Motor neuron (in vitro differentiated cells): Measurements from ENCODE around the gene MMD. TPM values are rescaled to one million over a fixed set of nuclear protein-coding genes. Genes with fewer than 3 reads are reported as not detected.
A peak's percentile ranks its signal among the peaks of the same experiment; 100 is the strongest.
"Not testable (repeated sequence)": the region's sequence is repeated elsewhere in the genome, so short reads cannot be mapped to it uniquely, and the experiment has no call there.

Experiments
- ATAC-seq, 8 experiments: fragments of 200-7000 bp; cut with Tn5 transposase; replicated peaks in 6 of 8; 2 replicates each; pipeline ENCODE4 v1.8.0; 2021; ENCODE audit warnings: mild to moderate bottlenecking in 8 of 8, moderate library complexity in 8 of 8
- H3K27ac ChIP-seq, 2 donors: fragments of 250-450 bp; sonication (Bioruptor Pico); 2 replicates each; pipeline ENCODE4 v1.9.0; 2021; ENCODE audit warnings: antibody characterized with exemption in 2 of 2, mild to moderate bottlenecking in 2 of 2, moderate library complexity in 1 of 2
- H3K4me1 ChIP-seq, 2 donors: fragments of 250-450 bp; sonication (Bioruptor Pico); replicated peaks in 1 of 2; 2 replicates each; pipeline ENCODE4 v1.6.1; 2021; ENCODE audit warnings: antibody characterized with exemption in 2 of 2, mild to moderate bottlenecking in 2 of 2, moderate library complexity in 1 of 2
- H3K4me3 ChIP-seq, 5 donors: fragments of 250-450 bp; sonication (Bioruptor Pico); 2 replicates each; pipeline ENCODE4 v1.9.0; 2021; ENCODE audit warnings: antibody characterized with exemption in 5 of 5, mild to moderate bottlenecking in 5 of 5, moderate library complexity in 4 of 5
- WGBS, 10 experiments: fragments of 450-650 bp; shearing (Covaris generic); methylation state at CpG; one replicate each; pipeline ENCODE4 v1.0.0; 2022; 5-methylcytosine and 5-hydroxymethylcytosine counted together
- in situ Hi-C, 9 experiments: fragments of 400-800 bp; cut with MboI; loops; one replicate each; pipeline ENCODE4 v1.15.0; 2021; ENCODE audit warnings: low sequenced_read_pairs in 9 of 9, low pct_unique_long_range_greater_than_20kb in 2 of 9; ENCODE audit not compliant: unreplicated experiment in 9 of 9
- total RNA-seq, 8 experiments: library from RNA; unstranded; fragments of 300-600 nt; gene quantifications; 2 replicates each; pipeline versions ENCODE4 v1.2.3 to v1.2.4, GENCODE V29; 2022

The MMD gene
- total RNA-seq, 8 experiments from 2014 or later, result 2.3 to 51.5 (median 45.2) TPM

GRCh38 chr17:55426851-55427586 lies 5.4 kb upstream of the MMD start:
- peak in 1 of 8 experiments; percentile 16 for ATAC-seq
- in situ Hi-C loops, result no loop called here
- WGBS, 10 experiments, result 0 to 52% (median 8%) methylated on average over 1 to 2 of the region's 2 CpGs; no CpG with 5 or more reads in 3 of the 10 experiments
- H3K4me1 ChIP-seq, result peaks cover 10 to 15% of the 10 kb centered on the region in 2 donors
- no peak overlapping the region for H3K4me3 ChIP-seq
- H3K27ac ChIP-seq, result no peak overlapping the region

DNA sequence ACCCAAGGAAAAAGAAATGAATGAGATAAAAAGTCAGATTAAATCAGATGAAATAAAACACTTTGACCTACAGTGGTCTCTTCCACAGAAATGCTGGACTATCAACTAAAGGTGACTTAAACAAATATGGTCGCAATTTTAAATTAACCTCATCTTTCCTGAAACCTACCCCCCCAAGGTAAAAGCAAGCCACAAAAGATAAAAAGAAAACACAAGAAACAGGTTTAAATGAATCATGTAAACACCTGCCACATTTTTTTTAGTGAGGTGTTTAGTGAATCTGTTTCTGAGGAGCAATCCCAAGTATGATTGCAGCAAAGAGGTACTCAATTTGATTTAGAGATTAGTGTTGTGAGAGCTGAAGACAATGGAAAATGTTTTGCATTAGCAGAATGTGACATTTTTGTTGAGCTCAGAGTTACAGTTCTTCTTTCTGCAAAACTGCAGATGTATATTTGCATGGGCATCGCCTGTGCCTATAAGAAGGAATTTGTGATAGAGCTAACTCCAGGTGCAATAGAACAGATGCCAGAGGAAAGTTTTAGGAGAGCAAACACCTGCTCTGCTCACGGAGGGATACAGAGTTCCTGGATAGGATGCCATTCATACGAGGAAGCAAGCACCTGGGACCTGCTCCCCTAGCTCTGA lies 3.4 kb upstream of the MMD start:
- in situ Hi-C loops, result no loop called here
- Histone ChIP-seq H3K4me3 (no peak overlapping the region), H3K27ac (no peak overlapping the region), H3K4me1 (peaks cover 4 to 8% of the 10 kb centered on the region in 2 donors)
- ATAC-seq, result no peak
- 28 to 96% (median 76%) methylated on average over 2 to 4 of the region's 4 CpGs for WGBS, 10 experiments

- Histone ChIP-seq H3K27ac (no peak overlapping the region), H3K4me3 (no peak overlapping the region), H3K4me1 (peaks cover 8 to 11% of the 10 kb centered on the region in 2 donors)
- ATAC-seq, result no peak
- WGBS, 10 experiments, result 55 to 100% (median 90%) methylated on average over 1 to 3 of the region's 3 CpGs; no CpG with 5 or more reads in 1 of the 10 experiments
- in situ Hi-C loops, result no loop called here
Observed at GRCh38 chr17:55423535-55423934, 1.9 kb upstream of the MMD start.

- H3K27ac ChIP-seq, H3K4me3 ChIP-seq, ATAC-seq, in situ Hi-C loops: not testable (repeated sequence)
- WGBS, 10 experiments, result 0 to 100% (median 100%) methylated on average over 1 to 4 of the region's 6 CpGs; no CpG with 5 or more reads in 3 of the 10 experiments
- peaks cover 8 to 11% of the 10 kb centered on the region in 2 donors for H3K4me1 ChIP-seq
Observed at GRCh38 chr17:55422828-55423164, 1.2 kb upstream of the MMD start.

GRCh38 chr17:55420776-55421178 lies 858 bp downstream of the MMD start:
- H3K4me3 ChIP-seq, result peak overlapping the region; percentile 60 to 96 (median 67)
- in situ Hi-C loops, result no loop called here
- H3K27ac ChIP-seq, result peak overlapping the region in 1 of 2 donors; percentile 74
- peaks cover 3 to 11% of the 10 kb centered on the region in 2 donors for H3K4me1 ChIP-seq
- ATAC-seq, result peak in 6 of 8 experiments; percentile 1 to 22 (median 4)
- WGBS, 10 experiments, result 0% methylated on average over 1 to 5 of the region's 21 CpGs; no CpG with 5 or more reads in 7 of the 10 experiments

- no peak for ATAC-seq
- in situ Hi-C loops, result no loop called here
- H3K4me3 ChIP-seq, result peak overlapping the region; percentile 60 to 96 (median 67)
- 0 to 83% (median 63%) methylated on average over 1 to 5 of the region's 6 CpGs for WGBS, 10 experiments
- H3K4me1 ChIP-seq, result peaks cover 3 to 11% of the 10 kb centered on the region in 2 donors
- no peak overlapping the region for H3K27ac ChIP-seq
Observed at GRCh38 chr17:55420067-55420775, 1.4 kb downstream of the MMD start.

DNA sequence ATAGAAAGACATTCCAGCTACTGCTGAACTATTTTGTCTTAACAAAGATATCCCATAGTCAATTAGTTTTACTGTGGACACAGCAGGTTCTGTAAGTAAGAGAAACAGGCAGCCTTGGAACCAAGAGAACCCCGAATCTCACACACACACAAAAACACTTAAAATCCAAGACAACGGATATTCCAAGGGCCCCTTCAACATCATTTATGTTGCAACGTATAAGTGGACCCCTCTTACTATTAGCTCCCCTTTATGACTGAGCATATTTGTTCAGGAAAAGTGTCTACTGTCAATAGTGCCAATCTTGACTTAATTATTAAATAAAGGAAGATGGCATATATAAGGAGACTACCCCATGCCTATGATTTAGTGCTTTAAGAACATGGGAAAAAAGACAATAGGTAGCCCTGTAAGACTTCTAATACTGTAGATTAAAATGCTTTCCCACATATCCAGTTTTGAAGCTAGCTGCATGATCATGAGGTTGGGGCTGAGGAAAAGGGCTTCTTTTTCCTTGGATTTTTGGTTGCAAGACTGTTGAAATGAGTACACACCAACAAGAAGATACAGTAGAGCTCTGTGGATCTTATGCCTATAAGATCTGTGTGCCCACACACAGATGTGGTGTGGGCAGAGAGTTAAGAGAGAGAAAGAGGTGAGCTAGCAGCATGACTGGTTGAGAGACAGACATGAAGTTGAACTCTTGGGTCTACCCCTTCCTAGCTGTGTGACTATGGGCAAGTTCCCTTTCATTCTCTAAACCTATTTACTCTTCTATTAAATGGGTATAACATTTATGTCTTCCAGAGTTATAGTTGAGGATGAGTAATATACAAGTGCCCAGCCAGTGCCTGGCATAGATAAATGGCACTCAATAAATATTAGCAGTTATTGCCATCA lies 3.0 kb downstream of the MMD start:
- in situ Hi-C loops, result no loop called here
- 50 to 100% (median 95%) methylated on average over 1 to 3 of the region's 3 CpGs; no CpG with 5 or more reads in 3 of the 10 experiments for WGBS, 10 experiments
- Histone ChIP-seq H3K4me1 (peaks cover 3 to 11% of the 10 kb centered on the region in 2 donors), H3K4me3 (no peak overlapping the region), H3K27ac (no peak overlapping the region)
- no peak for ATAC-seq

- Histone ChIP-seq H3K4me1 (peaks cover 3 to 11% of the 10 kb centered on the region in 2 donors), H3K27ac (no peak overlapping the region), H3K4me3 (no peak overlapping the region)
- WGBS, 10 experiments, result 90 to 100% (median 95%) methylated on average over 1 to 4 of the region's 4 CpGs; no CpG with 5 or more reads in 4 of the 10 experiments
- in situ Hi-C loops, result no loop called here
- ATAC-seq, result no peak
Observed at GRCh38 chr17:55417411-55418268, 4.0 kb downstream of the MMD start.

GRCh38 chr17:55416470-55417052 lies 5.1 kb downstream of the MMD start:
- ATAC-seq, result no peak
- in situ Hi-C loops, result no loop called here
- WGBS, 10 experiments, result 33 to 100% (median 83%) methylated on average over 1 to 4 of the region's 4 CpGs
- Histone ChIP-seq H3K4me1 (peaks cover 3 to 11% of the 10 kb centered on the region in 2 donors), H3K27ac (no peak overlapping the region), H3K4me3 (no peak overlapping the region)

GRCh38 chr17:55416000-55416399 lies 5.6 kb downstream of the MMD start:
- Histone ChIP-seq H3K4me1 (peaks cover 3 to 11% of the 10 kb centered on the region in 2 donors), H3K4me3 (no peak overlapping the region), H3K27ac (no peak overlapping the region)
- in situ Hi-C loops, result no loop called here
- ATAC-seq, result no peak

DNA sequence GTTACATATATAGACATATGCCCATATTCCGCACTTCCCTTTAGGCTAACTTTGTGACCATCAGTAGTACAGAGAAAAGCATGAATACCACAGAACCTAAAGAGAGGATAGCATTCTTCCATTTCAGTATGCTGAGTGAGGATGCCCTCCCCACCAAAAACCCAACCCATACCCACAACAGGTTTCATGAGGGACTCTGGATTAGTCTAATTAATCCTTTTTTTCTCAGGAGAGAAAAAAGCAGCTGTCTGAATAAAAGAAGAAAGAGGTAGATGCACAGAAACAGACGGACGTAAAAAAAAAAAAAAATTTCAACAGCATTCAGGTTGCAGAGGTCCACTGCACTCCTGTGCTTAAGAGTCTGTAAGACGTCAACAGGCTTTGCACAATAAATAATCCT lies 6.7 kb downstream of the MMD start:
- ATAC-seq, result no peak
- no peak overlapping the region for H3K4me3 ChIP-seq
- WGBS, 10 experiments, result 86 to 100% (median 100%) methylated on average over 1 to 4 of the region's 4 CpGs; no CpG with 5 or more reads in 1 of the 10 experiments
- in situ Hi-C loops, result no loop called here
- H3K27ac ChIP-seq, result no peak overlapping the region
- peaks cover 0 to 7% of the 10 kb centered on the region in 2 donors for H3K4me1 ChIP-seq
